Type B pancreatic cell (in vitro differentiated cells): ENCODE results near the gene PRKAR1B. TPM values are rescaled to one million over a fixed set of nuclear protein-coding genes. Genes with fewer than 3 reads are reported as not detected.

Source experiments
- DNase-seq: peaks from one replicate; pipeline ENCODE4 v3.0.0; 2021; ENCODE audit warnings: mixed read lengths; ENCODE audit not compliant: unreplicated experiment; ENCODE audit errors: extremely low spot score
- H3K27ac Mint-ChIP-seq: 2 replicates; pipeline ENCODE4 v1.8.0; 2021; ENCODE audit warnings: mild to moderate bottlenecking, mixed read lengths
- H3K27me3 Mint-ChIP-seq: 2 replicates; pipeline ENCODE4 v1.8.0; 2021; ENCODE audit warnings: mixed read lengths
- H3K36me3 Mint-ChIP-seq: 2 replicates; pipeline ENCODE4 v1.8.0; 2021; ENCODE audit warnings: mixed read lengths
- H3K4me1 Mint-ChIP-seq: one replicate; pipeline ENCODE4 v1.8.0; 2021; ENCODE audit warnings: mixed read lengths; ENCODE audit not compliant: unreplicated experiment
- H3K4me3 Mint-ChIP-seq: 2 replicates; pipeline ENCODE4 v1.8.0; 2021; ENCODE audit warnings: mild to moderate bottlenecking, mixed read lengths
- H3K9me3 Mint-ChIP-seq: 2 replicates; pipeline ENCODE4 v1.8.0; 2021; ENCODE audit warnings: mixed read lengths
- total RNA-seq: library from RNA; stranded (reverse); gene quantifications from 2 replicates; pipeline ENCODE4 v1.2.1, GENCODE V29; 2021; ENCODE audit warnings: low replicate concordance
- TF ChIP-seq, protein P1 (sequence below): fragments of 200-600 bp; sonication (generic); conservative IDR thresholded peaks from 2 replicates; pipeline ENCODE4 v1.5.0; 2021; ENCODE audit warnings: antibody characterized with exemption, mild to moderate bottlenecking

The PRKAR1B gene
- total RNA-seq, 1 donor from 2014 or later: 26.1 TPM

DNA sequence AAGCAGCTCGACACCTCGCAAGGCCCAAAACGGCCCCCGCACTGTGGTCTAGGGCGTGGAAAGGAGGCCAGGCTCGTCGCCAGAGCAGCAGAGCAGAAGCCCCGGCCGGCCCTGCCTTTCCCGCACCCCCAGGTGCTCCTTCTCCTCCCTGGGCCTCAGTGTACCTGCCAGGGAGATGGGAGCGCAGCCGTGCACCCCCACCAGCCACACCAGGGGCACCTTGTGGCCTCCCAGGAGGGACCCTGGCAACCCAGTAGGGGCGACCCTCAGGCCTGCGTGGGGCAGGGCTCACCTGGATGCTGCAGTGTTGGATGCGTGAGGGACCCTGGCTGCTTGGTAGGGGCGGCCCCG, 217.0 kb downstream of the PRKAR1B start:
- TF ChIP-seq, protein P1, sequence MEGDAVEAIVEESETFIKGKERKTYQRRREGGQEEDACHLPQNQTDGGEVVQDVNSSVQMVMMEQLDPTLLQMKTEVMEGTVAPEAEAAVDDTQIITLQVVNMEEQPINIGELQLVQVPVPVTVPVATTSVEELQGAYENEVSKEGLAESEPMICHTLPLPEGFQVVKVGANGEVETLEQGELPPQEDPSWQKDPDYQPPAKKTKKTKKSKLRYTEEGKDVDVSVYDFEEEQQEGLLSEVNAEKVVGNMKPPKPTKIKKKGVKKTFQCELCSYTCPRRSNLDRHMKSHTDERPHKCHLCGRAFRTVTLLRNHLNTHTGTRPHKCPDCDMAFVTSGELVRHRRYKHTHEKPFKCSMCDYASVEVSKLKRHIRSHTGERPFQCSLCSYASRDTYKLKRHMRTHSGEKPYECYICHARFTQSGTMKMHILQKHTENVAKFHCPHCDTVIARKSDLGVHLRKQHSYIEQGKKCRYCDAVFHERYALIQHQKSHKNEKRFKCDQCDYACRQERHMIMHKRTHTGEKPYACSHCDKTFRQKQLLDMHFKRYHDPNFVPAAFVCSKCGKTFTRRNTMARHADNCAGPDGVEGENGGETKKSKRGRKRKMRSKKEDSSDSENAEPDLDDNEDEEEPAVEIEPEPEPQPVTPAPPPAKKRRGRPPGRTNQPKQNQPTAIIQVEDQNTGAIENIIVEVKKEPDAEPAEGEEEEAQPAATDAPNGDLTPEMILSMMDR: no peak
- Mint-ChIP-seq H3K4me3 (no peak overlapping the region), H3K27me3 (peaks cover 10% of the 10 kb centered on the region), H3K36me3 (peaks cover 8% of the 10 kb centered on the region), H3K9me3 (no peaks in the 10 kb centered on the region), H3K4me1 (peaks cover 12% of the 10 kb centered on the region), H3K27ac (no peak overlapping the region)
- no peak for DNase-seq

- H3K27me3 Mint-ChIP-seq: peaks cover 5% of the 10 kb centered on the region
- peaks cover 13% of the 10 kb centered on the region for H3K4me1 Mint-ChIP-seq
- DNase-seq: no peak
- peaks cover 9% of the 10 kb centered on the region for H3K36me3 Mint-ChIP-seq
- H3K27ac Mint-ChIP-seq: no peak overlapping the region
- no peaks in the 10 kb centered on the region for H3K9me3 Mint-ChIP-seq
- TF ChIP-seq, protein P1: no peak
- no peak overlapping the region for H3K4me3 Mint-ChIP-seq
Observed at GRCh38 chr7:509426-510130, 217.5 kb downstream of the PRKAR1B start.

DNA sequence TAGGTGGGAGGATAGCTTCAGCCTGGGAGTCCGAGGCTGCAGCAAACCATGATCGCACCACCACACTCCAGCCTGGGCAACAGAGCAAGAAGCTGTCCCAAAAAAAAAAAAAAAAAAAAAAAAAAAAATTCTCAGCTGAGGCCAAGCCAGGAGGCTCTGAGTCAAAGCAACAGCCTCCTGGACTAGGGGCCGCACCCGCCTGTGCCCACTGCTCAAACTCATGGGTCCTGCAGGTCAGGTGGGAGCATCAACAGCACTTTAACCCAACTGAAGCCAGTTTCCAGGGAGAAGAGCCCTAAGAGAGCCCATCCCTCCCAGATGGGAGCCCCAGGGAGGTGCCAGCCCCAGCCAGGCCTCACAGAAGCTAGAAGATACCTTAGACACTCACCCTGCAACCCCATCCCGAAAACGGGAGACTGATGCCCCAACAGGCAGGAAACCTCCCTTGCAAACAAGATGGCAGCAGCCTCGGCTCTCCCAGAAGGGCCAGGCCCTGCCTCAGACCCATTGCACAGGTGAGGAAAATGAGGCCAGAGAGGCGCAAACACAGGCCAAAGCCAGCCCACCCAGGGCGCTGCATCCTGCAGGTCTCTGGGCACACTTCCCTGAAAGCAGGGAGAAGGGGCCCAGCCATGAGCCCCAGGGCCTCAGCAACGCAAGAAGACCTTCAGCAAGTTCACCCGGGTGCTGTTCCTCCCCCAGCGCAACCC, 218.5 kb downstream of the PRKAR1B start:
- no peak for DNase-seq
- TF ChIP-seq, protein P1: no peak
- Mint-ChIP-seq H3K9me3 (no peaks in the 10 kb centered on the region), H3K36me3 (peaks cover 4% of the 10 kb centered on the region), H3K4me3 (no peak overlapping the region), H3K4me1 (peaks cover 12% of the 10 kb centered on the region), H3K27ac (no peak overlapping the region), H3K27me3 (no peaks in the 10 kb centered on the region)

DNA sequence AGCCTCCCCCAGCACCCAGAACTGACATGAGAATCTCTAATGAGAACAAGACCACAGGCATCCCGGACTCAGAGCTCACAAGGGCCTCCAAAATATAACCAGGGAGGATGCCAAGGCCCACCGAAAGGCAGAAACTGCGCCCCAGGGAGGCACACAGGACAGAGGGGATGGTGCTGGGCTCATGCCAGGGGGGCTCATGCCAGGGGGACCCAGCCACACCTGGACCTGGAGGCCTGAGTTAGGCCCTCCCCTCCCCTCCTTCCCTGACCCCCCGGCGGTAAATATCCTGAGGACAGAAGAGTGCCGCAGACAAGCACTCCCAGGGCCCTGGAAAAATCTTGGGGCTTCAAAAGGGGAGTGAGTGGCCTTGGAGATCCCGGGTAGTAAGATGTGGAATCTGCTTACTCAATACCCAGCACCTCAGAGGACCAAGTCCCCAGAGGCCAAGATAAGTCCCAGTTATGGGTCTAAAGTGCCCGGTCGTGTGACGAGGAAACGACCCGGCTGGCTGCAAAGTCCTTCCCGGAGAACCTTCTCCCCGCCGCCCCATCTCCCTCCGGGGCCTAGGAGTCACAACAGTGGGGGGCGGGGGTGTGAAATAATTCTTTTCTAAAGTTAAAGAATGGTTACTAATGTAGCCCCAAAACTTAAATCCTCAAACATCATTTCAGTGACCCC, 219.3 kb downstream of the PRKAR1B start:
- Mint-ChIP-seq H3K4me3 (no peak overlapping the region), H3K9me3 (no peaks in the 10 kb centered on the region), H3K4me1 (peaks cover 12% of the 10 kb centered on the region), H3K27me3 (no peaks in the 10 kb centered on the region), H3K27ac (no peak overlapping the region), H3K36me3 (peaks cover 3% of the 10 kb centered on the region)
- no peak for DNase-seq
- TF ChIP-seq, protein P1: no peak

- peaks cover 17% of the 10 kb centered on the region for H3K4me1 Mint-ChIP-seq
- H3K9me3 Mint-ChIP-seq: no peaks in the 10 kb centered on the region
- H3K27me3 Mint-ChIP-seq: no peaks in the 10 kb centered on the region
- TF ChIP-seq, protein P1: no peak
- peaks cover 3% of the 10 kb centered on the region for H3K36me3 Mint-ChIP-seq
- no peak for DNase-seq
- H3K4me3 Mint-ChIP-seq: no peak overlapping the region
- no peak overlapping the region for H3K27ac Mint-ChIP-seq
Observed at GRCh38 chr7:506921-507622, 220.0 kb downstream of the PRKAR1B start.
